HG02885 (cell line): Measurements from ENCODE around the gene SLC26A1.
"Not testable (repeated sequence)": the region's sequence is repeated elsewhere in the genome, so short reads cannot be mapped to it uniquely, and the experiment has no call there.

Experiments
- ATAC-seq: cut with Tn5 transposase; IDR thresholded peaks from one replicate; pipeline ENCODE4 v1.9.1; 2021; ENCODE audit warnings: mild to moderate bottlenecking; ENCODE audit not compliant: unreplicated experiment, poor library complexity

The SLC26A1 gene

DNA sequence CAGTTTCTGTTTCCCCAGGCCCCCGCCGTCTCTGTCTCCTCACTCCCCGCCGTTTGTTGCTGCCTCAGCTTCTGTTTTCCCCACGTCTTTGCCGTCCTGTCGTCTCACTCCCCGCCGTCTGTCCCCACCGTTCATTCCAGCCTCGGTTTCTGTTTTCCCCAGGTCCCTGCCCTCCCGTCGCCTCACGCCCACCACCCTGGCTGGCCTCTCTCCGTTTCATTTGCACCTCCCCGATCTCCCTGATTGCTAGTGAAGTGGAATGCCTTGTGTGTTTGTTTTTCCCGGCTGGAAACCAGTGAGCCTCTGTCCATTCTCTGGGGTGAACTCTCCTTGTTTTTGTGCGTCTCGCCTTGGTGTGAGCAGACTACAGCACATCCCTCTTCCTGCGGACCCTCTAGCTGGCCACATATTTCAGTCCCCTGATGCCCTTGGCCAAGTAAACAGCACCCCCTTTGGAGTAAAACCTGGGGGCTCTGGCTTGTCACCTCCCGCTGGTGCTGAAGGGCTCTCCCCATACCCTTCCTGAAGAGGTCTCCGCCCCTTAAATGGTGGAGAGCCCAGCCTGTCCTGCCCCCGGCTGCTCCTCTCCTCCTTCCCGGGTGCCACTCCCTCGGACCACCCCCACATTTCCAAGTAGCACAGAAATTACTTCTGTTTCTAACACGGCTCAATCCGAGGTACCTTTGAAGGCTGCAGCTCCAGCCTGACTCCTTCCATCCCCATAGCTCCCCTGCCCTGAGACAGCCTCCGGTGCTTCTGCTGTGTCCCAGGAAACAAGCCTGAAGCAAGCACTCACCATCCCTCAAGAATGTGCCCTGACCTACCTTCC is 47.7 kb downstream of the SLC26A1 start:
- no peak for ATAC-seq

GRCh38 chr4:939508-939907 is 53.7 kb downstream of the SLC26A1 start:
- not testable (repeated sequence) for ATAC-seq
